Nephron (organoid): Measurements from ENCODE around the gene CD320.
A peak's percentile ranks its signal among the peaks of the same experiment; 100 is the strongest.

Experiments used
- H3K27ac Mint-ChIP-seq, 3 experiments: 2 replicates each; pipeline ENCODE4 v1.8.0; 2020; ENCODE audit warnings: mixed read lengths in 3 of 3, mild to moderate bottlenecking in 2 of 3, moderate library complexity in 1 of 3
- H3K27me3 Mint-ChIP-seq: 2 replicates; pipeline ENCODE4 v1.8.0; 2021; ENCODE audit warnings: low read depth, mild to moderate bottlenecking, moderate library complexity, mixed read lengths
- H3K36me3 Mint-ChIP-seq: 2 replicates; pipeline ENCODE4 v1.8.0; 2020; ENCODE audit warnings: low read depth, mixed read lengths
- H3K4me1 Mint-ChIP-seq: 2 replicates; pipeline ENCODE4 v1.8.0; 2020; ENCODE audit warnings: mixed read lengths
- H3K4me3 Mint-ChIP-seq, 3 experiments: 2 replicates each; pipeline ENCODE4 v1.8.0; 2020; ENCODE audit warnings: mild to moderate bottlenecking in 3 of 3, mixed read lengths in 3 of 3, moderate library complexity in 2 of 3
- H3K9me3 Mint-ChIP-seq: 2 replicates; pipeline ENCODE4 v1.8.0; 2020; ENCODE audit warnings: mixed read lengths
- CTCF ChIP-seq, 3 experiments: fragments of 200-600 bp; sonication (generic); IDR thresholded peaks; one replicate each; pipeline ENCODE4 v1.5.0; 2021; ENCODE audit warnings: antibody characterized with exemption in 3 of 3; ENCODE audit not compliant: unreplicated experiment in 3 of 3

CD320 gene

GRCh38 chr19:8256276-8257051, 51.7 kb downstream of the CD320 start:
- Mint-ChIP-seq H3K4me3 (no peak overlapping the region), H3K27me3 (no peaks in the 10 kb centered on the region), H3K36me3 (peaks cover 30% of the 10 kb centered on the region), H3K9me3 (no peaks in the 10 kb centered on the region), H3K27ac (no peak overlapping the region), H3K4me1 (peaks cover 9% of the 10 kb centered on the region)
- no peak for TF ChIP-seq CTCF (IDR thresholded peaks at IDR 0.05; ENCODE audit: unreplicated experiment in 3 of 3)

DNA sequence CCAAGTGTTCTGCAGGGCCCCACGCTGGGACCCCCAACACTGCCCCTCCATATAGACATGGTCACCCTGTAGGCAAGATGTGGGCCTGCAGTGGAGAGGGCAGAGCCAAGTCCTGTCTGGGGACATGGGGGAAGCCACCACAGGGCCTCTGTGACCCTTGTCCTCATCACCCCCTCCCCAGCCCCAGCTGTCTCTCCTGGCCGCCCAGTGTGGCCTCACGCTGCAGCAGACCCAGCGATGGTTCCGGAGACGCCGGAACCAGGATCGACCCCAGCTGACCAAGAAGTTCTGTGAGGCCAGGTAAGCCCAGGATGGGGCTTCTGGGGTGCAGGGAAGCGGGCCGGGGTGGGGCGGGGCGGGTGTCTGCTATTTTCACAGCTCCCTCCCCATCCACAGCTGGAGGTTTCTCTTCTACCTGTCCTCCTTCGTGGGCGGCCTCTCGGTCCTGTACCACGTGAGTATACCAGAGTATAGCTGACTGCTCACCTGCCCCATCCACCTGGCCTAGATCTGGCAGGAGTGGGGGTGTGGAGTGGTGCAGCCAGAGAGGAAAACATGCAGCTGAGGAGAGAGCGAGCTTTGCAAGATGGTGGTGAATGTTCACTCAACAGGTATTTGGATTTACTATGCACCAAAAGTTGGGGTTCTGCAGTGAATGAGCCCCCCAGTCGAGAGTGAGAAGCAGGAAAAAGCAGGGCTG, 52.6 kb downstream of the CD320 start:
- Mint-ChIP-seq H3K27ac (no peak overlapping the region), H3K36me3 (peaks cover 27% of the 10 kb centered on the region), H3K9me3 (no peaks in the 10 kb centered on the region), H3K27me3 (no peaks in the 10 kb centered on the region), H3K4me3 (no peak overlapping the region), H3K4me1 (peaks cover 9% of the 10 kb centered on the region)
- TF ChIP-seq CTCF (IDR thresholded peaks at IDR 0.05; ENCODE audit: unreplicated experiment in 3 of 3): no peak

- Mint-ChIP-seq H3K27ac (no peak overlapping the region), H3K9me3 (no peaks in the 10 kb centered on the region), H3K4me3 (no peak overlapping the region), H3K4me1 (peaks cover 5% of the 10 kb centered on the region), H3K36me3 (peaks cover 25% of the 10 kb centered on the region), H3K27me3 (no peaks in the 10 kb centered on the region)
- TF ChIP-seq CTCF (IDR thresholded peaks at IDR 0.05; ENCODE audit: unreplicated experiment in 3 of 3): no peak
These were observed 53.7 kb downstream of the CD320 start for GRCh38 chr19:8254286-8255001.

DNA sequence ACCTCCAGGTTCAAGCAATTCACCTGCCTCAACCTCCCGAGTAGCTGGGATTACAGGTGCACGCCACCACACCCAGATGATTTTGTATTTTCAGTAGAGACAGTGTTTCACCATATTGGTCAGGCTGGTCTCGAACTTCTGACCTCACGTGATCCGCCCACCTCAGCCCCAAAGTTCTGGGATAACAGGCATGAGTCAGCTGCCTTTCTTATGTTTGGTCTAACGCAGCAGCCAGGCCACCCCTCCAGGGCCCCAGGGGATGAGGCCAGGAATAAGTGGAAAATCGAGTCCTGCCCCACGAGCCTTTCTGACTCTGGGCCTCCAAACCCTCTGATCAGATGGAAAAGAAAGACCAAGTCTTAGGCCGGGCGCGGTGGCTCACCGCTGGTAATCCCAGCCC, 54.5 kb downstream of the CD320 start:
- H3K27ac Mint-ChIP-seq: no peak overlapping the region
- no peak overlapping the region for H3K4me3 Mint-ChIP-seq
- H3K9me3 Mint-ChIP-seq: no peaks in the 10 kb centered on the region
- peaks cover 5% of the 10 kb centered on the region for H3K4me1 Mint-ChIP-seq
- no peak for TF ChIP-seq CTCF (IDR thresholded peaks at IDR 0.05; ENCODE audit: unreplicated experiment in 3 of 3)
- peaks cover 19% of the 10 kb centered on the region for H3K36me3 Mint-ChIP-seq
- no peaks in the 10 kb centered on the region for H3K27me3 Mint-ChIP-seq

DNA sequence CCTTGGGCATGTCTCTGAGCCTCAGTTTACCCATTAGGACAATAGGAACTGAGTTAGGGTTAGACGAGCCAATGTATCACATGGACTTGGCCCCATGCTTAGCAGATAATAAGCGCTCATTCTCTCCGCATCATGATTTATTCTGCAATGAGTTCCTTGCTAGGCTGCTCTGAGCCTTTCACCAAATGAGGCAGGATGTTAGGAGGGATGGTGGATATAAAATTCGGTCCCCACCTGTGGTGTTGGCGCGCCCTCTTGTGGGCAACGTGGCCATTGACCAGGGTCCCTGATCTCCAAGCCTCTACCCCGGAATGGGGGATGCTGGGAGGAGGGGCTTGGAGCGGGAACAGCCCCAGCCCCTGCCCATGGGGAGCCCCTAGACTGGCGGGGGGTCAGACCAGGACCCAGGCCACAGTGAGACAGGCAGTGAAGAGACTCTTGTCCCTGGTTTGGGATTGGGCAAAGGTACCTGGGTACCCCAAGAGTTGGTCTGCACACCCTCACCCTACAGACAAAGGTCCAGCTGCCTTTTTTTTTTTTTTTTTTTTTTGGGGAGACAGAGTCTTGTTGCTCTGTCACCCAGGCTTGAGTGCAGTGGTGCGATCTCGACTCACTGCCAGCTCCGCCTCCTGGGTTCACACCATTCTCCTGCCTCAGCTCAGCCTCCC, 55.1 kb downstream of the CD320 start:
- Mint-ChIP-seq H3K27ac (no peak overlapping the region), H3K4me3 (no peak overlapping the region), H3K36me3 (peaks cover 21% of the 10 kb centered on the region), H3K27me3 (no peaks in the 10 kb centered on the region), H3K4me1 (peaks cover 5% of the 10 kb centered on the region), H3K9me3 (no peaks in the 10 kb centered on the region)
- peak; percentile 89 to 95 (median 91) for TF ChIP-seq CTCF (IDR thresholded peaks at IDR 0.05; ENCODE audit: unreplicated experiment in 3 of 3)
